Measurements from ENCODE around the gene ZNF473. TPM values are rescaled to one million over a fixed set of nuclear protein-coding genes. Genes with fewer than 3 reads are reported as not detected.

The ZNF473 gene
- total RNA-seq, 1 experiment from 2014 or later: 13.9 TPM

GRCh38 chr19:50036908-50037307 is 11.1 kb downstream of the ZNF473 start:
- no TSS peak for BruUV-seq (replicated peaks)
- no peak overlapping the region for H2AFZ ChIP-seq
- H3K27ac ChIP-seq: no peak overlapping the region
- intact Hi-C loops (cut with micrococcal nuclease; ENCODE audit: unreplicated experiment): no loop called here
- TF ChIP-seq, protein P1, sequence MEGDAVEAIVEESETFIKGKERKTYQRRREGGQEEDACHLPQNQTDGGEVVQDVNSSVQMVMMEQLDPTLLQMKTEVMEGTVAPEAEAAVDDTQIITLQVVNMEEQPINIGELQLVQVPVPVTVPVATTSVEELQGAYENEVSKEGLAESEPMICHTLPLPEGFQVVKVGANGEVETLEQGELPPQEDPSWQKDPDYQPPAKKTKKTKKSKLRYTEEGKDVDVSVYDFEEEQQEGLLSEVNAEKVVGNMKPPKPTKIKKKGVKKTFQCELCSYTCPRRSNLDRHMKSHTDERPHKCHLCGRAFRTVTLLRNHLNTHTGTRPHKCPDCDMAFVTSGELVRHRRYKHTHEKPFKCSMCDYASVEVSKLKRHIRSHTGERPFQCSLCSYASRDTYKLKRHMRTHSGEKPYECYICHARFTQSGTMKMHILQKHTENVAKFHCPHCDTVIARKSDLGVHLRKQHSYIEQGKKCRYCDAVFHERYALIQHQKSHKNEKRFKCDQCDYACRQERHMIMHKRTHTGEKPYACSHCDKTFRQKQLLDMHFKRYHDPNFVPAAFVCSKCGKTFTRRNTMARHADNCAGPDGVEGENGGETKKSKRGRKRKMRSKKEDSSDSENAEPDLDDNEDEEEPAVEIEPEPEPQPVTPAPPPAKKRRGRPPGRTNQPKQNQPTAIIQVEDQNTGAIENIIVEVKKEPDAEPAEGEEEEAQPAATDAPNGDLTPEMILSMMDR (conservative IDR thresholded peaks at IDR 0.05): no peak
- TF ChIP-seq EZH2 (IDR thresholded peaks at IDR 0.05; ENCODE audit: low read depth): no peak
- ChIA-PET POLR2A (ENCODE audit: unreplicated experiment) (no interaction called here), CTCF (no interaction called here)
- H4K20me1 ChIP-seq (ENCODE audit: insufficient read depth): no peaks in the 10 kb centered on the region
- DNase-seq: no peak
- no peak overlapping the region for H3K4me3 ChIP-seq
- H3K27me3 ChIP-seq (ENCODE audit: insufficient read depth, low read depth): no peaks in the 10 kb centered on the region
- H3K36me3 ChIP-seq (ENCODE audit: low read depth): peaks cover 62% of the 10 kb centered on the region
- H3K4me1 ChIP-seq (replicated peaks; ENCODE audit: insufficient read depth): no peaks in the 10 kb centered on the region
- no peaks in the 10 kb centered on the region for H3K9me2 ChIP-seq (ENCODE audit: insufficient read depth)
- H3K4me2 ChIP-seq: no peak overlapping the region
- 0 out of 2 replicates have a peak, but pooled peaks cover 5% of the 10 kb centered on the region for H3K79me2 ChIP-seq (ENCODE audit: low read depth)
- no peaks in the 10 kb centered on the region for H3F3A ChIP-seq (ENCODE audit: insufficient read depth, low read depth)
- H3K9me3 ChIP-seq (ENCODE audit: insufficient read depth, low read depth): peaks cover 8% of the 10 kb centered on the region

DNA sequence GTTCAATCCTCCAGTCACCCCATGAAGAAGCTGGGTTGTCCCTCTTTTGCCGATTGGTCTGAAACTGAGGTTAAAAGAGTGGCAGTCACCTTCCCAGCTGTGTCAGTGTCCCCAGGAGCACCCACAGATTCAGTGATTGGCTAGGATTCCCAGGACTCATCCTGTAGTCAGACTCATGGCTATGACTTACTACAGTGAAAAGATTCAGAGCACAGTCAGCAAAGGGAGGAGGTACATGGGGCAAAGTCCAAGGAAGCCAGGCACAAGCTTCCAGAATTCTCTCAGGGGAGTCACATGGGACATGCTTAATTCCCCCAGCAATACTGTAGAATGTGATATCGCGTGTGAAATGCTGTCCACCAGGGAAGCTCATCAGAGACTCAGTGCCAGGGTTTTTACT is 14.2 kb downstream of the ZNF473 start:
- POLR2A ChIA-PET (ENCODE audit: unreplicated experiment): no interaction called here
- H3K9me3 ChIP-seq (ENCODE audit: insufficient read depth, low read depth): peaks cover 34% of the 10 kb centered on the region
- H3K79me2 ChIP-seq (ENCODE audit: low read depth): 0 out of 2 replicates have a peak, but pooled peaks cover 5% of the 10 kb centered on the region
- no peak for TF ChIP-seq EZH2 (IDR thresholded peaks at IDR 0.05; ENCODE audit: low read depth)
- TF ChIP-seq, protein P1 (conservative IDR thresholded peaks at IDR 0.05): no peak
- BruUV-seq (replicated peaks): no TSS peak
- H3K36me3 ChIP-seq (ENCODE audit: low read depth): peaks cover 75% of the 10 kb centered on the region
- no peak for DNase-seq
- no peaks in the 10 kb centered on the region for H4K20me1 ChIP-seq (ENCODE audit: insufficient read depth)
- no peak overlapping the region for H3K4me2 ChIP-seq
- H3K4me3 ChIP-seq: no peak overlapping the region
- H3F3A ChIP-seq (ENCODE audit: insufficient read depth, low read depth): peaks cover under 1% of the 10 kb centered on the region; the same call in 1 of the 2 replicates
- H3K27me3 ChIP-seq (ENCODE audit: insufficient read depth, low read depth): no peaks in the 10 kb centered on the region
- intact Hi-C loops (cut with micrococcal nuclease; ENCODE audit: unreplicated experiment): no loop called here
- H3K9me2 ChIP-seq (ENCODE audit: insufficient read depth): no peaks in the 10 kb centered on the region
- CTCF ChIA-PET: no interaction called here
- no peak overlapping the region for H3K27ac ChIP-seq
- no peaks in the 10 kb centered on the region for H3K4me1 ChIP-seq (replicated peaks; ENCODE audit: insufficient read depth)
- H2AFZ ChIP-seq: no peak overlapping the region

GRCh38 chr19:50040967-50041366 is 15.2 kb downstream of the ZNF473 start:
- Histone ChIP-seq H4K20me1 (ENCODE audit: insufficient read depth) (no peaks in the 10 kb centered on the region), H2AFZ (no peak overlapping the region), H3K9me2 (ENCODE audit: insufficient read depth) (no peaks in the 10 kb centered on the region), H3K79me2 (ENCODE audit: low read depth) (0 out of 2 replicates have a peak, but pooled peaks cover 5% of the 10 kb centered on the region), H3K4me3 (no peak overlapping the region), H3K36me3 (ENCODE audit: low read depth) (peaks cover 81% of the 10 kb centered on the region), H3K27me3 (ENCODE audit: insufficient read depth, low read depth) (no peaks in the 10 kb centered on the region), H3K27ac (no peak overlapping the region), H3K4me1 (replicated peaks; ENCODE audit: insufficient read depth) (no peaks in the 10 kb centered on the region), H3F3A (ENCODE audit: insufficient read depth, low read depth) (peaks cover 5% of the 10 kb centered on the region; the same call in 1 of the 2 replicates), H3K4me2 (no peak overlapping the region), H3K9me3 (ENCODE audit: insufficient read depth, low read depth) (peaks cover 44% of the 10 kb centered on the region)
- ChIA-PET CTCF (no interaction called here), POLR2A (ENCODE audit: unreplicated experiment) (no interaction called here)
- BruUV-seq (replicated peaks): no TSS peak
- DNase-seq: no peak
- intact Hi-C loops (cut with micrococcal nuclease; ENCODE audit: unreplicated experiment): no loop called here
- no peak for TF ChIP-seq EZH2 (IDR thresholded peaks at IDR 0.05; ENCODE audit: low read depth)
- TF ChIP-seq, protein P1 (conservative IDR thresholded peaks at IDR 0.05): no peak

Measured in PC-9 (cell line).